Epithelial cell of esophagus (primary cell): ENCODE data around the gene SNAP25.

Experiments
- DNase-seq: peaks from one replicate; pipeline ENCODE4 v3.0.0; 2010; ENCODE audit warnings: low read depth
- H3K4me3 ChIP-seq: 2 replicates; pipeline ENCODE4 v1.5.1; 2011; ENCODE audit warnings: mild to moderate bottlenecking, low read length, control low read depth
- TF ChIP-seq, protein P1 (sequence below): IDR thresholded peaks from 2 replicates; pipeline ENCODE4 v1.5.1; 2011; ENCODE audit warnings: low read depth, mild to moderate bottlenecking, low read length, control low read depth, inconsistent platforms; ENCODE audit not compliant: insufficient read depth; ENCODE audit errors: missing control alignments

SNAP25 gene

DNA sequence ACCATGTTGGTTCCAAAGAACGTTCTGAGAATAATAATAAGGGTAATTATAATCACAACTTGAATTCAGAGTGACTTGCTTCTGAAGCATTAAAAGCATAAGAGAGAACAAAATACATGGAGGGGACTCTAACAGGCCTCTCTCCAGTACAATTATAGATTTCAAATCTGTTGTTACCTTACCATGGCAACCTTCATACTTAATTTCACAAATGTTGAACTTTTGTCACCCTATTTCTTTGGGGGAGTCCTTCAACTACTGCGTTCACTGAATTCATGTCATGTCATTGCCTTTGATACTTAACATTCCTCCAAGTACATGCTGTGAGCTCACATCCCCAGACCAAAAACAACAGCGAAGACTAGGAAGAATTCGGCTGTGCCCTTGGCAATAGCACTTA, 111.4 kb downstream of the SNAP25 start:
- no peak overlapping the region for H3K4me3 ChIP-seq
- TF ChIP-seq, protein P1, sequence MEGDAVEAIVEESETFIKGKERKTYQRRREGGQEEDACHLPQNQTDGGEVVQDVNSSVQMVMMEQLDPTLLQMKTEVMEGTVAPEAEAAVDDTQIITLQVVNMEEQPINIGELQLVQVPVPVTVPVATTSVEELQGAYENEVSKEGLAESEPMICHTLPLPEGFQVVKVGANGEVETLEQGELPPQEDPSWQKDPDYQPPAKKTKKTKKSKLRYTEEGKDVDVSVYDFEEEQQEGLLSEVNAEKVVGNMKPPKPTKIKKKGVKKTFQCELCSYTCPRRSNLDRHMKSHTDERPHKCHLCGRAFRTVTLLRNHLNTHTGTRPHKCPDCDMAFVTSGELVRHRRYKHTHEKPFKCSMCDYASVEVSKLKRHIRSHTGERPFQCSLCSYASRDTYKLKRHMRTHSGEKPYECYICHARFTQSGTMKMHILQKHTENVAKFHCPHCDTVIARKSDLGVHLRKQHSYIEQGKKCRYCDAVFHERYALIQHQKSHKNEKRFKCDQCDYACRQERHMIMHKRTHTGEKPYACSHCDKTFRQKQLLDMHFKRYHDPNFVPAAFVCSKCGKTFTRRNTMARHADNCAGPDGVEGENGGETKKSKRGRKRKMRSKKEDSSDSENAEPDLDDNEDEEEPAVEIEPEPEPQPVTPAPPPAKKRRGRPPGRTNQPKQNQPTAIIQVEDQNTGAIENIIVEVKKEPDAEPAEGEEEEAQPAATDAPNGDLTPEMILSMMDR: no peak
- DNase-seq: no peak

DNA sequence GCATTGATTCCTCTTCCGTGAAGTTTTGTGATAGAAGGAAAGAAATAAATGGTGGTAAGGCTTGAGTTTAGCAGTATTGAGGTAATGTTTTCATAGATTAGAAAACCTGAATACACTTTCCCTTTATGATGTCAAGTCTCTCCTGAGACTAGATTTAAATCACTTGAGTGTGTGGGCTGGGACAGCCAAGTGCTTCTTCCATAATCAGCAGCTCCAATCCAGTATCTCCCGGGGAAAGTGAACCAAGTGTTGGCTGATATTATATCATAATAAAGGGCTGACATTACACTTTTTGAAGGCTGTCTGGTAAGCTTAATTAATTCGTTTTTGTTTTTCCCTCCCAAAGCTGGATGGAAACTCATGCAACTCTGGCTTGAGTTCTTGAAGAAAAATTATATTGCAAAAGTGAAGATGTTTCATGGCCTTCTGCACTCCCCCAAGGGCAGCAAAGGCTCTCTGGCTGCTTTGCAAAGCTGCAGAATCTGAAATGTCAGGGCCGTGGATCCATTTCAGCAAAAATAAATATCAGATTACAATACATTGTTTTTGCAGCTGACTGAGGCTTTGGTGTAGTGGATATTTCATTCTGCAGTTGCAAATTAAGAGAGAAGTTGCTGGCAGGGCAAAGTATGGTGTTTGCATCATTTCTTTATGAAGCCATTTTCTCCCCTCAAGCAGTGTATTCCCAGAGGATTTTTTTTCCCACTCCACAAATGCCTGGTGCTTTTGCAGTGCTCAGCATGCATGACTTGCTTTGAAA, 114.2 kb downstream of the SNAP25 start:
- TF ChIP-seq, protein P1: no peak
- DNase-seq: no peak
- no peak overlapping the region for H3K4me3 ChIP-seq

DNA sequence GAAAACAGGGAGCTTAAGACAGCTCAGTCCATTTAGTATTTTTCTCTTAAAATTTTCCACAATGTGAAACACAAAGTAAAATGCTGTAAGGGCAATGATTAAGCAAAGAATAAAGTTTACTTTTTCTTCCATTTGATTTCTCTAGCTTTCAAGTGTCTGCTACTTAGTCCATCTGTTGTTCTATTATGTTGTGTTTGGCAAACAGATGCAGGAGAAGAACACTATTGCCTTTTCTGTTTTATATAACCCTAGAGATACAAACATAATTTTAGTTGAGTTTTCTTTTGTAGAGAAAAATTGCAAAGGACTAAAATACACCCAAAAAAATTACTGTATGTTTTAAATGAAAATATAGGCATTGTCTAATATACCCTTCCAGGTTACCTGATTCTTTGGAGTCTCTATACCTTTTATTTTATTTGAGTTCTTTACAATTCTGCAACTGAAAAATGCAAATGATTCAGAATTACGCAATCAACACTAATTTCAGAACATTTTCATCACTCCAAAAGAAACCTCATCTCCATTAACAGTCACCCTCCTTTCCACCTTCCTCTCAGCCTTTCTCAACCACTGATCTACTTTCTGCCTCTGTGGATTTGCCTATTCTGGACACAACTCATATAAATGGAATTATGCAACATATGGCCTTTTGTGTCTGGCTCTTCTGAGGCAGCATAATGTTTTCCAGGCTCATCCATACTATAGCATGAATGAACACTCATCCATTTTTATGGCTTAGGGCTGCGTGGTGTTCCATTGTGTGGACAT, 118.5 kb downstream of the SNAP25 start:
- TF ChIP-seq, protein P1: no peak
- peak; percentile 12 for DNase-seq
- H3K4me3 ChIP-seq: no peak overlapping the region

DNA sequence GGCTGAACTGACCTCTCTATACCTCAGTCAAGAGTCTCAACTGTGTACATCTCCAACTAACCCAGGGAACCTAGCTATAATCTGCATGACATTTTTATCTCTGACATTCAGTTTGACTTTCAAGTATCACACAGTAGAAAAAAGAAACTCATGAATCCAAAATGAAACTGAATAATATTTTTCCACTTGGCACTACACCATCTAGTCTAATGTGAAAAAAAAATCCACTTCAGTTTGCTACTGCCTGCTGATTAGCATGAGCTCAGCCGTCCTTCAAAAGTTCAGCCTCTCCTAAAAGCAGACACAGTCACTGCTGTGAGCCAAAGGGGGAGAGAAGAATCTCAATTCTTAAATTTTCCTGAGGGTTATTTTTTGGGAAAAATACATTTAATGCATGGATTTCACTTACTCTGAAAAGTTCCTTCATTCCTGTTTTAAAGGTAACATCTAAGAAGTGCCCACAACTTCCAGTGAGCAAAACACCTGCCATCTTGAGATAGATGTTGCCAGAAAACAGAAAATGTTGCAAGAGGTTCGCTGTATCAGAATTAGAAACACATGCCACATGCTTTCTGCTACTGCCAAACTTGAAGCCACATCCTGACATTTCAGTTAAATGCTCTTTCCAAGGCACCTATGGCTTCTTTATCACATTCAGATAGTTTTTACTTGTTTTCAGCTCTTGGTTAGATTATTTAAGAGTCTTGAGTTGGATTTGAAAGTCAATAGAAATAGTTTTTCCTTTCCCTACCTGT, 120.0 kb downstream of the SNAP25 start:
- no peak overlapping the region for H3K4me3 ChIP-seq
- DNase-seq: no peak
- TF ChIP-seq, protein P1: no peak

DNA sequence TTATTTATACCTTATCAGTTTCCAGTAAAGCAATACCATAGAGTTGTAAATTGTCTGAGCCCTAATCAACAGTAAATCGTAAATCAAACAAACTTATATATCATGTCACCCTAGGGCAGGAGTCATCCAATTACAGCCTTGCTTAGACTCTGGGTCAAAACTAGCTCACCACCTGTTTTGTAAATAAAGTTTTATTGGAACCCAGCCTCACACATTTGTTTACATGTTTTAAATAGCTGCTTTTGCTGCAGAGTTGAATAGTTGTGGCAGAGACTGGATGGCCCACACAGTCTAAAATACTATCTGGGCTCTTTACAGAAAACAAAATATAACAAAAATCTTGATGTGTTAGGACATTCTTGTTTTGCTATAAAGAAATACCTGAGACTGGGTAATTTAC, 121.0 kb downstream of the SNAP25 start:
- H3K4me3 ChIP-seq: no peak overlapping the region
- TF ChIP-seq, protein P1: no peak
- no peak for DNase-seq

DNA sequence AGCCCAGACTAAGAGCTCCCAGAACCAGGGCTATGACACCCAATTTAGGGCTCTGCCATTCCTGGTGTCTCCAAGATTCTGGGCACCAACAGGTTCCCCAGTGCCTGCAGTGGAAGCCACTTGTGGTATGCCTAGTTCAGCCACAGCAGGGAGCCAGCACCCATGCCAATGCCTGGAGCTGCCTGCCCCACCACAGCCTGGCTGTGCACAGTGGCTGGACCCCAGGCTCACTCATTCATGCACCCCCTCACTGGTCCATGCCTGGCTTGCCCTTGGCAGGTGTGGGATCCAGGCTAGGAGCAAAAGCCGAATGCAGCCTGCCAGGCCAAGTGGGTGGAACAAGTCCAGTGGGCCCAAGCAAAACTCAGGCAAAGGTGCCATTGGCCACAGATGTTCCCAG, 123.5 kb downstream of the SNAP25 start:
- DNase-seq: no peak
- H3K4me3 ChIP-seq: no peak overlapping the region
- TF ChIP-seq, protein P1: no peak
